Stimulated activated CD4-positive, alpha-beta T cell treated with anti-CD3 and anti-CD28 coated beads, TNF-alpha, amount 100 ng/mL, for 24 hours (primary cell): ENCODE results near the gene TAB2.
A peak's percentile ranks its signal among the peaks of the same experiment; 100 is the strongest.

Experiments
- DNase-seq, 3 experiments: peaks; one replicate each; pipeline ENCODE4 v3.0.0-alpha.2; 2020; ENCODE audit warnings: low read depth in 3 of 3

The TAB2 gene

GRCh38 chr6:149419696-149420404 lies 102.3 kb downstream of the TAB2 start:
- no peak for DNase-seq

GRCh38 chr6:149421132-149421531 lies 103.6 kb downstream of the TAB2 start:
- no peak for DNase-seq

GRCh38 chr6:149422581-149422980 lies 105.1 kb downstream of the TAB2 start:
- no peak for DNase-seq

GRCh38 chr6:149423964-149424440 lies 106.5 kb downstream of the TAB2 start:
- DNase-seq, result no peak

GRCh38 chr6:149425224-149425623 lies 107.7 kb downstream of the TAB2 start:
- no peak for DNase-seq

GRCh38 chr6:149425754-149426153 lies 108.2 kb downstream of the TAB2 start:
- no peak for DNase-seq

GRCh38 chr6:149428606-149429005 lies 111.1 kb downstream of the TAB2 start:
- no peak for DNase-seq

- no peak for DNase-seq
These were observed 112.2 kb downstream of the TAB2 start for GRCh38 chr6:149429427-149430360.

GRCh38 chr6:149431905-149432775 lies 114.6 kb downstream of the TAB2 start:
- peak; percentile 83 to 92 (median 92) for DNase-seq

- no peak for DNase-seq
These were observed 115.9 kb downstream of the TAB2 start for GRCh38 chr6:149433405-149433804.

- no peak for DNase-seq
These were observed 116.4 kb downstream of the TAB2 start for GRCh38 chr6:149433881-149434280.

GRCh38 chr6:149435919-149436586 lies 118.5 kb downstream of the TAB2 start:
- DNase-seq, result no peak

GRCh38 chr6:149436647-149437046 lies 119.1 kb downstream of the TAB2 start:
- no peak for DNase-seq

- no peak for DNase-seq
These were observed 119.7 kb downstream of the TAB2 start for GRCh38 chr6:149437212-149437611.

- no peak for DNase-seq
These were observed 121.3 kb downstream of the TAB2 start for GRCh38 chr6:149438855-149439254.

GRCh38 chr6:149439626-149440025 lies 122.1 kb downstream of the TAB2 start:
- no peak for DNase-seq

- DNase-seq, result no peak
These were observed 123.5 kb downstream of the TAB2 start for GRCh38 chr6:149440735-149441671.

- no peak for DNase-seq
These were observed 124.2 kb downstream of the TAB2 start for GRCh38 chr6:149441740-149442139.

GRCh38 chr6:149443411-149444181 lies 126.1 kb downstream of the TAB2 start:
- no peak for DNase-seq
